Coronary artery (tissue), 2 donors: ENCODE measurements around the gene RAB3IL1.

Source experiments
- DNase-seq: peaks from one replicate; pipeline ENCODE4 v3.0.0-alpha.2; 2017; ENCODE audit warnings: low spot score
- H3K27ac ChIP-seq, 2 donors: fragments of 200-600 bp; sonication (generic); one replicate each; pipeline ENCODE4 v1.5.1; 2016 to 2019
- H3K4me3 ChIP-seq: fragments of 200-600 bp; sonication (generic); 2 replicates; pipeline ENCODE4 v1.5.1; 2016; ENCODE audit warnings: mild to moderate bottlenecking, moderate library complexity
- TF ChIP-seq, protein P1 (sequence below): fragments of 200-600 bp; sonication (generic); IDR thresholded peaks from one replicate; pipeline ENCODE4 v1.5.1; 2019; ENCODE audit warnings: antibody characterized with exemption

The RAB3IL1 gene

DNA sequence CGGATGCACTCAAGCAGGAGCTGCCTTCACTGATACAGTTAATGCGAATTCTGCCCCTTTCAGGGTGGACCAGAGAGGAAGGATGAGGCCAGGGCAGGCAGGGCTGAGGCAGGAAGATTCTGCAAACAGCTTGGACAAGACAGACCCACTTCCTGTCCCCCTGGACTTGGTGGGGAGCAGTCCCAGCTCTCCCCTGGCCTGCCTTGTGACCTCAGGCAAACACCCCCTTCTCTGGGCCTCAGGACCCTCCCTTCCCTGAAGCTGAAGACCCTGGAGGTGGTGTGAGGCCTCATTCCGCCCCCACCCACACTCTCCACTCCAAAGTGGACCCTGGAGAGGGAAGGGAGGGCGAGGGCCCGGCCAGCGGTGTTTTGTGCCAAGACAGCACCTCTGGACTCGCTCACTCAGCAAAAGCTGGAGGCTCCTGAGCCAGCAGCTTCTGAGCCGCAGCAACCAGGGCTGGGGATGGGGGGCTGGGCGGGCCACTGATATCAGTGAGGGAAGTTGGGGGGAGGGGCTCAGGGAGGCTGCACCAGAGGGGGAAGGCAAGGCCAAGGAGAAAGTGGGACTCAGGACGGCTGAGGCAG, 8.5 kb downstream of the RAB3IL1 start:
- Histone ChIP-seq H3K4me3 (peak overlapping the region; percentile 25), H3K27ac (peak overlapping the region in 1 of 2 donors; percentile 82)
- TF ChIP-seq, protein P1, sequence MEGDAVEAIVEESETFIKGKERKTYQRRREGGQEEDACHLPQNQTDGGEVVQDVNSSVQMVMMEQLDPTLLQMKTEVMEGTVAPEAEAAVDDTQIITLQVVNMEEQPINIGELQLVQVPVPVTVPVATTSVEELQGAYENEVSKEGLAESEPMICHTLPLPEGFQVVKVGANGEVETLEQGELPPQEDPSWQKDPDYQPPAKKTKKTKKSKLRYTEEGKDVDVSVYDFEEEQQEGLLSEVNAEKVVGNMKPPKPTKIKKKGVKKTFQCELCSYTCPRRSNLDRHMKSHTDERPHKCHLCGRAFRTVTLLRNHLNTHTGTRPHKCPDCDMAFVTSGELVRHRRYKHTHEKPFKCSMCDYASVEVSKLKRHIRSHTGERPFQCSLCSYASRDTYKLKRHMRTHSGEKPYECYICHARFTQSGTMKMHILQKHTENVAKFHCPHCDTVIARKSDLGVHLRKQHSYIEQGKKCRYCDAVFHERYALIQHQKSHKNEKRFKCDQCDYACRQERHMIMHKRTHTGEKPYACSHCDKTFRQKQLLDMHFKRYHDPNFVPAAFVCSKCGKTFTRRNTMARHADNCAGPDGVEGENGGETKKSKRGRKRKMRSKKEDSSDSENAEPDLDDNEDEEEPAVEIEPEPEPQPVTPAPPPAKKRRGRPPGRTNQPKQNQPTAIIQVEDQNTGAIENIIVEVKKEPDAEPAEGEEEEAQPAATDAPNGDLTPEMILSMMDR: no peak
- no peak for DNase-seq

DNA sequence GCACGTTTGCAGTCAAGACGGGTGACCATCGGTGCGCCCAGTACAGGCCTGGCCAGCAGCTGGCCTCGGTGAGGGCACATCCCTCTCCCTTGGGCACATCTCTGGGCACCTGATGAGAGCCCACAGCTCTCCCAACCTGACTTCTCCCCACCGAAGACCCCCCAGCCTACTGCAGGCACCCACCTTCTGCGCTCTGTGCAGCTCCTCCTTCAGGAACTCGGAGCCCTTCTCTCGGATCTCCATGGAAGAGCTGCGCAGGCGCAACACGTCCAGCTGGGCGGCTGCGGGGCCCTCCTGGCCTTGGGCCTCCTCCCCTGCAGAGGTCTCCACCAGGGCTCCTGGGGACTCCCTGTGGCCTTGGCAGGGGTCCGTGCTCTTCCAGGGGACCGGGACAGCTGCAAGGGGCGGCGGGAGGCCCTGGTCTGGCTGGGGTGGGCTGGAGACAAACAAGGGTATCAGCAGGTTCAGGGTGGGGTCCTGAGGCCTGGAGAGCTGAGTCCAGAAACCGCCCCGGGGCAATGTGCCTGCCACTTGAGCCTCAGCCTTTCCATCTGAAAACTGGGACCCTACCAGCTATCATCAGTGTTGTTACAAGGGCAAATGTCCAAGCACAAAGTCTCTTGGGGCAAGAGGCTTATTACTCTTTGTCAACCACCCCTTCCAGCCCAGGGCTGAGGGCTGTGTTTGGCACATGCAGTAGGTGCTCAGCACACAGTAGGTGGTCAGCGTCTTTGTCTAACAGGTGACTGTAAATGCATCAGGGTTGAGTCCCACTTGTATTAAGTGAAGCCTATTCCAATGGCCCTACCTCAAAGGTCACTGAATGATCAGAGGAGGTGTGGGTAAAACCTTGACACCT, 9.3 kb downstream of the RAB3IL1 start:
- DNase-seq: no peak
- no peak overlapping the region for H3K4me3 ChIP-seq
- TF ChIP-seq, protein P1: no peak
- peak overlapping the region in 1 of 2 donors; percentile 82 for H3K27ac ChIP-seq

DNA sequence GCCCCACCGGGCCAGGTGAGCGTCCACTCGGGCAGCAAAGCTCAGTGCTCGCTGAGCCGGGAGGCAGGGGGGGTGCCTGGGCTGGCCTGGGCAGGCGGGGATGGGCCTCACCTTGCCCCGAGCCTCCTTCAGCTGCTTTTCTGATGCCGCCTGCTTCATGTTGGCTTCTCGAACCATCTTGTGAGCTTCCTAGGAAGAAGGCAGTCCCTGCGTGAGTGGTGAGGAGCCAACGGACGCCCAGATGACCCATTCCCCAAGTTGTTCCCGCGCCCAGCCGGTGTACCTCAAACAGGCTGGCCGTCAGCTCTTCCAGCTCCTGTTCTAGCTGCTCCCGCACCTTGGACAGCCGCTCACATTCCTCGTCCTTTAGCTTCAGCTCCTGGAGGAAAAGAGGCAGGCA, 10.1 kb downstream of the RAB3IL1 start:
- TF ChIP-seq, protein P1: no peak
- Histone ChIP-seq H3K27ac (no peak overlapping the region), H3K4me3 (no peak overlapping the region)
- DNase-seq: no peak

DNA sequence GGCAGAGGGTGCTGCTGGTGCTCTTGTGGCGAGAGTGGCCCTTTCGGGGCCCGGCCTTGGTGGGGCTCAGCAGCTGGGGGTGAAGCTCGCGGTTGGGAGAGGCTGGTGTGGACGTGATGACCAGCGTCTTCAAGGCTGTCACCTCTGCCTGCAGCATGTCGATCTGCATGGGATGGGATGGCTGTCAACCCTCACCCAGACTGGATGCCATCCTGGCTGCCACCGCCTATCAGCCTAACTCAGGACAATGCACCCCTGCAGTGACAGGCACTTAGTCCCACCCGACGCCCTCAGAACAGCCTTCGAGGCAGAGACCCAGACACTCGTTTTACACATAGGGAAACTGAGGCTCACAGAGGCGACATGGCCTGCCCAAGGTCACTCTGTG, 10.8 kb downstream of the RAB3IL1 start:
- Histone ChIP-seq H3K27ac (no peak overlapping the region), H3K4me3 (no peak overlapping the region)
- TF ChIP-seq, protein P1: no peak
- DNase-seq: no peak

DNA sequence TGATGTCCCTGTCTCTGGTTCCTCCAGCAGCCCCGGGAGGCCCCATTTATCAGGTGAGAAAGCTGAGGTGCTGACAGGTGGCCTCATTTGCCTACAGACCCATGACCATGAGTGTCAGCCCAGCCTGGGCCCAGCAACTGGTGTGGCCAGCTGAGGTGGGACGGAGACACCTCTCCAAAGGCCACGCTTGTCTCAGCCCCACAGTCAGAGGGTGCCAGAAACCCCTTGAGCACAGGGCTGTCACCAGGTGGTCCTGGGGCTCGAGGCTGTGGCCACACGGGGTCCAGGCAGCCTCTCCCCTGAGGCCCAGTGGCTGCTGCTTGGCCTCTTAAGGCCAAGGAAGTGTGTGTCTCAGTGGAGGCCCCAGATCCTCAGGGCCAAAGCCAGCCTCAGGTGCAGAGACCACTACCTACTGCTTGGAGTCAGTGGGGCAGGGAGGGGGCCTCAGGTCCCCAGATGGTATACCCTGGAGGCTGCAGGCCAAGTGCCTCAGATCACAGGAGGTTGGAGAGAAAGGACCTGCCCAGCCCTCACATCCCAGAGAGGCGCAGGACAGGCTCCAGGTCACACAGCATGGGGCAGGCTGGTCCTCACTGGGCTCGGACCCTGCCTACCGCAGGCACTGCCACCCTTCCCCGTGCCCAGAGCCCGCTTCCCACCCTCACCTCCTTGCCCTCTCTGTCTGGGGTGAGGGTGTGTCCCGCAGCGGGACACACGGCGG, 11.4 kb downstream of the RAB3IL1 start:
- Histone ChIP-seq H3K27ac (no peak overlapping the region), H3K4me3 (no peak overlapping the region)
- DNase-seq: no peak
- TF ChIP-seq, protein P1: no peak

DNA sequence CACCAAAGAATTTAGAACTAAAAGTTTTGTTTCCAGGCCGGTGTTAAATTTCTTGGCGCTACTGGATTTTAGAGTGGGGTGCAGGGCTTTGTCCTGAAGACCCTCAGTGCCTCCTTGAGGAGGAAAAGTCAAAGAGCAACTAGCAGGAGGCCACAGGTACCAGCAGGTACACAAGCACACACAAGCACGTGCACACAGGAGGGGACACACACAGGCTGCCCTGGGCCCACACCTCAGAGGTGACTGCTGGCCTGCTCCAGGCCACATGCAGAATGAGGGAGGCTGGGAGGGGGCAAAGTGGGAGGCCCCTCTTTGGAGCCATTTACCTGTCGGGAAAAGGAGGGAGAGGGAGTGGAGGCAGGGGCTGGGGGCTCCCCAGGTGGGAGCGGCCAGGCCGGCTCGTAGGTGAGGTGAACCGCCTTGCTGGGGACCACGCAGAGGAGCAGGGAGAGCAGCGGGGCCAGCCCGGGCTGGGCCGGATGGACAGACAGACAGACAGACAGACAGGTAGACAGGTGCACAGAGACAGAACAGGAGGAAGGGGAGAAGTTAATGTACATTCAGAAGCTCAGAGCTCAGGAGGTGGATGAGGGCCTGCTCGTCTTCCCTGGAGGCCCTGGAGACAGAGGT, 12.2 kb downstream of the RAB3IL1 start:
- Histone ChIP-seq H3K27ac (no peak overlapping the region), H3K4me3 (no peak overlapping the region)
- no peak for DNase-seq
- TF ChIP-seq, protein P1: no peak
